Measurements from ENCODE around the gene USP10.

USP10 gene

DNA sequence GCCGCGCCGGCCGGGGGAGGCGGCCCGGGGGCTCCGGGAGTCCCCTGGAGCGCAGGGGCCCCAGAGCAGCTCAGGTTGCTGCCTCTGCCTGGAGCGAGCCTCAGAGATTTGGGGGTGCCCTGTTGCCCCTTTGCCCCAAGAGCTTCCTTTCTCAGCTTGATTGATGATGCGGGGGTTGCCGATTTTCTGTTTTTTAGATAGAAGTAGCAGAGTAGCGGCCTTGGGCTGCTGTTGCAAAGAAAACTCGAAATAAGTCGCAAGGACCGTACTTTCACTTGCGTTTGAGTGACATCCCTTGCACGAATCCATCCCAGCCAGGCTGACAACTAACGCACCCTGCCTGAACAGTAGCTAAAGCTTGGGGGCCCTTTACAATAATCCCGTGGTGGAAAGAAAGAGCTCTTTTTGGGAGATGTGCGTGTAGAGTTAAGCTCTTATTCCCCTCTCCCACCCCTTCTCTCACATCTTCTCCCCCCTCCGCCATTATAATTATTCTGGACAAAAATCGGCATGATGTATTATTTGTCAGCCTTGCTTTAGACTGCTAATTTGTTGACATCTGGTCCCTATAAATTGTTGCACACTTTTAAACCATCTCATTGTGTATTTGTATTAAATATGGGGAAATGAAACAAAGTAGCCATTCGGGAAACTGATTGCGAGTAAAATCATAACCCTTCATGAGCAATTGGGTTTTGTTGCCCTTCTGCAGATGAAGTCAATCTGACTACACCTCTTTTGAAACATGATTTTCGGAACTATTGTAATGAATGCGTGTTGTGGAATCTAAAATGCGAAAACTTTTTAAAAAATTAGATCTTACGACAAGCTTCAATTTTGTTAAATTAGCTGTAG lies 873 bp downstream of the USP10 start:
- DNase-seq: peak; percentile 66

DNA sequence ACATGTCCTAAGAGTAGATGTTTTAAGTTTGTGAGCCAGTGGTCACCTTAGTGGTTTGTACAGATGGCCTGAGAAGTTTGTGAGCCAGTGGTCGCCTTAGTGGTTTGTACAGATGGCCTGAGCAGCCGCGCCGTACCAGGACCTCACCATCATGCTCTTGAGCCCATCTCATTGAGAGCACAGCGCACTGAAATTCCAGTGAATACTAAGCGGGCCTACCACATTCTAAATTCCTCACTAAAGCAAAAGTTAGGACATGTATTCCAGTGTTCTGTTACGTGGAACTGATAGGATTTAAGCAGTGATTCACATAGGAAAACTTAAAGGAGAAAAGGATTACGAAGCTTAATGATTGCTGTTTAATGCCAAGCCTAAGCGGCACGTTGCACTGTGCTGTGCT lies 3.9 kb downstream of the USP10 start:
- DNase-seq: no peak

DNA sequence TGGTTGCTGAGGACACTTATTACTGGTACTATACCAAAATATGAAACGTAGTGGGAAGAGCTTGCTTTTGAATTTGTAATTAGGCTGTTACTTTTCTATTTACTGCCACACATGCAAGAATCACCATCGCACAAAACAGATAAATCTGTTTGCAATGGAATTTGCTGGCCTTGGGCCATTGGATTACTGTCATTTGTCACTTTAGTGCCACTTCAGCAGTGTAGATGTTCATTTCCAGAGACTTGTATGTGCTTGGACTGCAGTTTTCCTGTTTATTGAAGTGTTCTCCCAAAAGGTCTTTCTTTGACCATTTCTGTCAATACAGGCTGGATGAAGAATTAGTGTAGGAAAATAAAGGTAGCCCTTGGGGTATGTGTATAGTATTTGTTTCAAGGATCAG lies 4.5 kb downstream of the USP10 start:
- DNase-seq: no peak

DNA sequence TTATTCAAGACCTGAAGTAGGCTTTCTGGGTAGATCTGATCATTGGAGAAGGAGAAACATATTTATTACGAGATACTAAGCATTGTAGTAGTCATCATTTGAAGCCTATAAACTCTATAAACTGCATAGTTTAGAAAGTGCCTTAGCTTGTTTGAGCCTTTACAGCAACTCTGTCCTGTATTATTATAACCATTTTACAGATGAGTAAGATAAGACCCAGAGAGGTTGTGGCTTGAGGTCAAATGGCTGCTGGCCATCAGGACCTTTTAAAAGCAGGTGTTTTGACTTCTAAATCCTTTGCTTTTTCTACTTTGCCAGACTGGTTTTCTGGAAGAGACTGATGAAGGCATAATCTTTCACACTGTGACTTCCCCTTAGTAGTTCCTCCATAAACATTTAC lies 7.1 kb downstream of the USP10 start:
- no peak for DNase-seq

DNA sequence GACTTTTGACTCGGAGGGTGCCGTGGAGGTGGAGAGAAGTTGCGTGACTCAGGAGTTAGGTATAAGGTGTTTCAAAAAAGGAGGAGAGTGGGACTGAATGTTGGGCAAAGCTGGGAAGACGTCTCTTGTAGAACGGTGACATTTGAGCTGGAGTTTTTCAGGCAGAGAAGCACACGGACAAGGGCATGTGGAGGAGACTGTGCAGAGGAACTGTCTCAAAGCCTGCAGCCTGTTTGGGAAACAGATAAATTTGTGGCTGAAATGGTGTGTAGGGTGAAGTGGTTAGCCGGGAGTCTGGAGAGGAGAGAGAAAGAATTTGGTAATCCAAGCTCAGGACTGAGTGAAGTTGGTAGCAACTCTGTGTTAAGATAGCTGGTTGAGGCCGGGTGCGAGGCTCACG lies 9.8 kb downstream of the USP10 start:
- DNase-seq: no peak

DNA sequence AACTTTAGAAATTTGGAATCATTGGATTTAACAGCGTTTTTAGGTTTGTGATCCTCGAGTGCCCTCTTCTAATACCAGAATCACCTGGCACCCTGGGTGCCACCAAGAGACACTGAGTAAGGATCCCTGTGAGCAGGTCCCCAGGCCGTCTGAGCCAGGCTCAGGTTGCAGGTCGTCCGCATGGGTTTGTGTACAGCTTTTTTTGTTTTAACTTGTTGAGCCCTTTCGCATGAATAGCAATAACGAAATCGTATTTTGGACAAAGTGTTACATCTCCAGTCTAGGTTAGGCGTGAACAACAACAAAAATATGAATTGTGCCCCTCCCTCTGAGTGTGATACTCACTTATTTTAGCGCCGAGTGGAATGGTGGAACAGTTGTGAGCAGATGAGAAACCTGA lies 10.9 kb downstream of the USP10 start:
- no peak for DNase-seq

DNA sequence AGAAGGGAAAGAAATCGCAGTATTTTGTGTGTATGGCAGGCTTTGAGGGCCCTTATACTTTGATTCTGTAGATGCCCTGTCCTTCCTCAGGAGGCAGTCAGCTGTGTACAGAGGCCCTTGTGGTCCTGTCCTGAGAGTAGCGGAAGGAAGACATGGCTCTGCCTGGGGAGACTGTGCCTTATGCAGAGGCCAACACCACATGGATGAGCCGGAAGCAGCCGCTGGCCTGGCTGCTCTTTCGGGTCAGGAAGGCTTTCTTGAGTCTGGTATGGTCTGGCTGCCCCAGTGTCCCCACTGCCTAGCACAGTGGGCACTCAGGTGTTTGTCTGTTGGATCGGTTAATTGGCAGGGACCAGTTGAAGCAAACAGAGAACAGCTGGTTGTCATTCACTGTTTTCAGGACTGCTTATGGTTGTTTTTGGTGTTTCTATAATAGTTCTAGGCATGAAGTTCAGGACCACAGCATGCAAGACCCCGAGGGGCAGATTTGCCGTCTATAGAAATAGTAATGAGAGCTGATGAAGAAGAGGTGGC lies 12.4 kb downstream of the USP10 start:
- DNase-seq: no peak

DNA sequence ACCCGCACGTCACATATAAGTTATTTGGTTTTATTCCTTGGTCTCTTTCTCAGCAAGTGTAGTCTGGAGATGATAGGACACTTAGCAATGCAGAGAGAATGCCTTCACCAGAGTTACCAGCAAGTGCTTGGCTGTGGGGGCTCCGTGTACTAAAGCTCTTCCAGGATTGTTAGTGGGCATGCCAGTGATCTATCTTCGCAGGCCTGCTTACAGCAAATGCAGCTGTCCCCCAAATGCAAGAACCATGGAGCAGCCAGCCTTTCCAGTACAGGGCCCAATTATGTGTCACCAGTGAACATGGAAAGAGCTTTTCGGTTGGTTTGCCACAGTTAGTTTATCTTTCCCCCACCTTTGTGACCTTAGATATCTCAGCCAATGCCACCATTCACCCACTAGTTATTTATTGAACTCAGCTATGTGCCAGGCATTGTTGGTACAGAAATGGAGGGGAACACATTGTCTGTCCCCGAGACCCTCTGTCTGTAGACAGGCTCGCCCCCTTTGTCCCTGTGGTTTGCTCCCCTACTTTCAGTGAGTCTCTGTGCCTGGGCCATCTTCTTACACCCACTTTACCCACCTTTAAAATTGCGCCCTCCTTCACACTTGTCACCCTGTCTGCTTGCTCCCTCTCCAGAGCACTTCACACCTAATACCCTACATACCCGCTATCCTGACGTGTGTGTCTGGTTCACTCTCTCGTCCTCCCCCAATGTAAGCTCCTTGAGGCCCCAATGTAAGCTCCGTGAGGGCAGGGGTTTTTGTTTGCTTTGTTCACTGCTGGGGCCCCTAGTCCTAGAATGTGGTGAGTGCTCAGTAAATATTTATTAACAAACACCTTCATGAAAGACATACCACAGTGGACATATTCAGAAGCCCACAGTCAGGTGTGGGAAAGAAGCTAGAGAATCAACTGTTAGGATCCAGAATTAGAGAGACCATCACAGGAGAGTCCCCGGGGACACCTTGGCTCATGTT lies 13.3 kb downstream of the USP10 start:
- no peak for DNase-seq

DNA sequence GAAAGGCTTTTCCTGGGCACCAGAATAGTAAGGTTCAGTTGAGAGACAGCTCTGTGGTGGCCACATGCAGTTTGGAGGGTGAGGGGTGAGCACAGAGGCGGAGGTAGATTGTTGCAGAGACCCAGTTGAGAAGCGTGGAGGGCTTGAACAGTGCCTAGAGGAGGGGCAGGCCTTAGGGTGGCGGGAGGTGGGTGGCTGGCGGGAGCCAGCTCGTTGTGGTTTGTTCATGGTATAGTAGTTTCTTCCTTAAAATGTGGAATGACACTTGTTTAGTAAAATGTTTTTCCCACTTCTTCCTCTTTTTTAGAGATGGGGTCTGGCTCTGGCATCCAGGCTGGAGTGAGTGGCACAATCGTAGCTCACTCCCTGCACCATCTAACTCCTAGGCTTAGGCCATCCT lies 14.2 kb downstream of the USP10 start:
- DNase-seq: peak; percentile 40

DNA sequence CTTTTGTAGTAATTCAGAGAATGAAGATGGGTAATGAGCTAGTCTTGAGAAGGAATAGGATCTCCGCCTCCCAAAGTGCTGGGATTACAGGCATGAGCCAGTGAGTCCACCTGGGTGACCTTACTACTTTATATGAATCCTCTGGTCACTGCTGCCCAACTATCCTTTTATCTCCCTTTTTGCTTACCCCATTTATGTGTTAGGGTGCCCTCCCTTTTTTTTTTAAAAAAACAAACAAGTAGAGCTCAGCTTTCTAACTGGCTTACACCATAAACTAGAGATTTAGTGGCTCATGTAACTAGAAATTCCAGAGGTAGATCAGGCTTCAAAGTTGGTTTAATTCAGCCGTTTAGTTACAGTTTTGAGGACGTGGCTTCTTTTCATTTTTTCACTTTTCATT lies 15.6 kb downstream of the USP10 start:
- no peak for DNase-seq

DNA sequence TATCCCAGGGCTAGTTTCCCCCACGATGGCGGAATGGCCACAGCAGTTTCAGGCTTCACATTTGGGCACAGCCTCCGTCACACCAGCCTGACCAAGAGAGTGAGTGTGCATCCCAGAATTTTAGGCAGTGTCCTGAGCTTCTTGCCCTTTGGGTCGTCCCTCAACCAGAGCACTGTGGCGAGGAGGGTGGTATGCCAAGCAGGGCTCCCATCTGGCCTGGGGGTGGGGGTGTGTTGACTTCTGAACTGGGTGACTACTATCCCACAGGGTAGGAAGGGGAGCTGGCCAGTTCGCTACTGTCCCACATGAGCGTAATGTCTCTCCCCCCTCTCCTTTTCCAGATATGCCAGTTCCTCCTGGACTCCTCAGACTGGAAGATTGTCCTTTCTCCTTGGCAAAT lies 16.1 kb downstream of the USP10 start:
- DNase-seq: no peak

DNA sequence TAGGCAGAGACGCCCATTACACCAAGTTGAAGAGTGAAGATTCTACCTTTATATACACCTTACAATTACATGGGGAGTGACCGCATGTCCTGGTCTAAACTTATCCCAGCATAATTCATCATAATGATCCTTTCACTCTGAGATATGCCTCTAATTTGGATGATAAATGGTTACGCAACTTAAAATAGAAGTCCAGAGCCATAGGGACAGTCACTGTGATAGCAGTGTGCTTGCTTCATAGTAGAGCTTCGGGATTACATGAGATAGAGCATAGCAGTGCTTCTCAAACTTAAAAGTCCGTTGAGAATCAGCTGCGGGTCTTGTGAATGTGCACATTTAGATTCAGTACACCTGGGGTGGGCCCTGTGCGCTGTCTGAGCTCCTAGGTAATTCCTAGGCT lies 16.9 kb downstream of the USP10 start:
- no peak for DNase-seq

DNA sequence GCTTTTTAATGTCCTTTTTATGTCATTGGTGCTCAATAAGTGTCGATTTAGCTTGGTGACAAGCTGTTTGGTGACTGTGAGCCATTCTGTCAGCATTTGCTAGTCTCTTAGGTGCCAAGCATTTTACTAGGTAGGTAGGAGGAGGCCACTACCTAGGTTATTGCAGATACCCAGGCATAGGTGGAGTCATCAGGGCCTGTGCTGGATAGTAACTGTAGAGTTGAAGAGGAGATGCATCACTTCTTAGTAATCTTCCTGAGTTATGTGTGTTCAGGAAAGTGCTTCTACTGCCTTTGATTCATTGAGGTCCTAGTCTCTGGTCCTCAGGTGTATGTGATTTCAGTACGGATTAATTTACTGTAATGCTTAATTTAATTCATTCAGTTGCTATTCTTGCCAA lies 17.7 kb downstream of the USP10 start:
- DNase-seq: no peak

DNA sequence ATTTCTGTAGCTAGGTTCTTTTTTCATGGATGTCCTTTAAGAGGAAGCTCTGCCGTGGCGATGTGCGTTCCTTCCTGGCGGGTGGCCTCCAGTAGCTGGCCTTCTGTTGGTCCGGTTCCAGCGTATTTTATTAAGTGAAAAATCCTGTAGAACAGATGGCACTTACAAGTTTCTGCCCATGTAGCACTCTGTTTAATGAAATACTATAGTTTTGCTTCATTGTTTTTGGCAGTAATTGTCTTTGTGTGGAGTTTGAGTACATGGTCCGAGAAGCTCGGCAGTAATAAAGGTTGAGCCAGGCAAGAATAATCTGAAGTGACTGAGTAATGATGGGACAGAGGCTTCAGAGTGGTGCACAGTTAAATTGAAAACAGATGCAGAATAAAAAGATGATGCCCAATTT lies 20.4 kb downstream of the USP10 start:
- no peak for DNase-seq

DNA sequence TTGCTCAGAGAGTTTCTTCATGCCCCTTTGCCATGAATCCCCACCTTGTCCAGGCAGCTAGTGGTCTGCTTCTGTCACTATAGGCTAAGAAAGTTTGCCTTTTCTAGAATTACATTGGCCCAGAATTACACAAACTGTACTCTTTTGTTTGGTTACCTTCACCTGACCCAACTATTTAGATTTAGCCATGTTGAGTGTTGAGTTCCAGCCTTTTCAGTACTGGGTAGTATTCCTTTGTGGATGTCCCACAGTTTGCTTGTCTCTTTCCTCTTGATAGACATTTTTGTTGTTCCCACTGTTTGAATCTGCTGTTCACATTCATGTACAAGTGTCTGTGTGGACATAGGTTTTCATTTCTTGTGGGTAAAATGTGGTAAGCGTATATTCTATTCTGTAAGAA lies 22.3 kb downstream of the USP10 start:
- no peak for DNase-seq

DNA sequence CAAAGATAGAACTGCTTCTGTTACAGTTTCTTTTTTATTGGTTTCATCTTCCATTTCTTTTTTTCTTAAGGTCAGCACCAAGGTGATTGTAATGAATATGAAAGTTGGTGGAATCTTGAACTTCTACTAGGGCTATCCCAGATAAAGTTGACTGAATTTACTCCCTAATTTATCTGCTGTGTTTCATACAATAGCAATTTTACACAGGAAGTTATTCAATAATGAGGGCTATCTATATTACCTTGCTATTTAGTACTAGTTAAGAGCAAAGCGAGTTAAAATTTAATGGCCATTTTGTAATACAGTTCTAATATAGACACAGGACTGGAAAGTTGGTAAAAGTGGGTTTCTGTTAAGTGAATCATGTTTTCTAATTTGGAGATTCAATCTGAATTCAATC lies 24.1 kb downstream of the USP10 start:
- DNase-seq: no peak

DNA sequence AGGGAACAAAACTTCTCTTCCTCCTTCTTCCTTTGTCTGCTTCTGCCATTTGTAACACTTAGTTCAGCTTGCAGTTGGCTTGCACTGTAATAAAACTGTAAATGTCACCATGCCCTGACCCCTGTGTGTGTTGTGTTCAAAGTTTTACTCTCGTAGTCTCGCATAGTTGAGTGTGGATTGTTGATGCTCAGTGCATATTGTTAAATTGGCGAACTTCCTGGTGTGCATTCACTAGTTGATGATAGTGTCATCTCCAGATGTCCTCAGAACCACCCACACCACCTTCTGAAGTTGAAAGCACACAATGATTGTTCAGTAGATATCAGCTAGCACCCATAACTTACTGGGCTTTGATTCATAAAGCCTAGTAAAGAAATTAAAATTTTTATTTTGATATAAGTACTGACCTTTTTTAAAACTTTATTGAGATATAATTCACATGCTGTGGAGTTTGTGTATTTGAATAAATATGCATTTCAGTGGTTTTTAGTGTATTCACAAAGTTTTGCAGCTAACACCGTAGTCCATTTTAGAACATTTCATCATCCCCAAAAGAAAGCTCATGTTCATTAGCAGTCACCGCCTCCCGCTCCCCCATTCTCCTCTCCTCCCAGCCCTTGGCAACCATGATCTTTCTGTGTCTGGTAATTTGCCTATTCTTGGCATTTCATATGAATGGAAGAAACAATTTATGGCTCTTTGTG lies 25.0 kb downstream of the USP10 start:
- peak; percentile 59 for DNase-seq

DNA sequence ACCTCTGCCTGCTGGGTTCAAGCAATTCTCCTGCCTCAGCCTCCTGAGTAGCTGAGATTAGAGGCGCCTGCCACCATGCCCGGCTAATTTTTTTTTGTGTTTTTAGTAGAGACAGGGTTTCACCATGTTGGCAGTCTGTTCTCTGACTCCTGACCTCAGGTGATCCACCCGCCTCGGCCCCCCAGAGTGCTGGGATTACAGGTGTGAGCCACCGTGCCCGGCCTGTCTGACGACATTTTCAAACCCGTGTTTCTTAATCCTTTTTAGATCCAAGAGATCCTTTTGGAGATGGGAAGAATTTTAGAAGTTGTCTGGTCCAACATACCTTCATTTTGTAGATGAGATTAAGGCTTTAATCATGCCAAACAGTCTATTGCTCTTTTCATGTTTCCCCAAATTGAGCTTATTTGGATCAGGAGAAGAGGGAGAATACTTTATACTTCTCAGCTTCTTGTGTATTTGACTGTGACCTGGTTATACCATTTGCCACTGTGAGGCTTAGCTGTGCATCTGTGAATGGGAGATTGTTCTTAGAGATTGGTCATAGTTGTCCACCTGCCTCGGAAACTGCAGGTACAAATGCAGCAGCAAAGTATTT lies 25.8 kb downstream of the USP10 start:
- no peak for DNase-seq

DNA sequence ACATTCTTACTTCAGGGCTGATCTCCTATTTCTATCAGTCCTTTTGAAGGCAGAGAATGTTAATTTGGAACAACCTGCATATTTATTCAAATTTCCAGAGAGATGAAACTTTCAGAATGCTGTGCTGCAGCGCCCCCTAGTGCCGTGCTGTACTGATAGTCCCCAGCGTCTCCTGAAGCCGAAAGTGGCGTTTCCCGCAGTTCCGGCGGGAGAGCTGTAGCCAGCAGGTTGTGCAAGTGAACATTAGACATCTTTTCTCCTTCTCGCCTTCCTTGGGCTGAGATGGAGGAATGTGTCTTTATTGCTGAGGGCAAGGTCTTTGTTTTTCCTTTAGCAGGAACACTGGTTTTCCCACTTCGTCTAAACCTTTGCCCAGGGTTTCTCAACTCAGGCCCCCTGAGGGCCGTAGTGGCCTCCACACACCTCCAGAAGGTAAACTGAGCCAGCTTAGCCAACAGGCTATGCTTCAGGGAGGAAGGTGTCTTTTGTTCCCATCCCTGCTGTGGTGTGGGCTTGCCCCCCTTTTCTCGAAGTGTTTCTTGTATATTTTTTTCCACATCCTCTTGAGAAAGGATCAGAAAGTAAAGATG lies 26.4 kb downstream of the USP10 start:
- DNase-seq: peak; percentile 89

DNA sequence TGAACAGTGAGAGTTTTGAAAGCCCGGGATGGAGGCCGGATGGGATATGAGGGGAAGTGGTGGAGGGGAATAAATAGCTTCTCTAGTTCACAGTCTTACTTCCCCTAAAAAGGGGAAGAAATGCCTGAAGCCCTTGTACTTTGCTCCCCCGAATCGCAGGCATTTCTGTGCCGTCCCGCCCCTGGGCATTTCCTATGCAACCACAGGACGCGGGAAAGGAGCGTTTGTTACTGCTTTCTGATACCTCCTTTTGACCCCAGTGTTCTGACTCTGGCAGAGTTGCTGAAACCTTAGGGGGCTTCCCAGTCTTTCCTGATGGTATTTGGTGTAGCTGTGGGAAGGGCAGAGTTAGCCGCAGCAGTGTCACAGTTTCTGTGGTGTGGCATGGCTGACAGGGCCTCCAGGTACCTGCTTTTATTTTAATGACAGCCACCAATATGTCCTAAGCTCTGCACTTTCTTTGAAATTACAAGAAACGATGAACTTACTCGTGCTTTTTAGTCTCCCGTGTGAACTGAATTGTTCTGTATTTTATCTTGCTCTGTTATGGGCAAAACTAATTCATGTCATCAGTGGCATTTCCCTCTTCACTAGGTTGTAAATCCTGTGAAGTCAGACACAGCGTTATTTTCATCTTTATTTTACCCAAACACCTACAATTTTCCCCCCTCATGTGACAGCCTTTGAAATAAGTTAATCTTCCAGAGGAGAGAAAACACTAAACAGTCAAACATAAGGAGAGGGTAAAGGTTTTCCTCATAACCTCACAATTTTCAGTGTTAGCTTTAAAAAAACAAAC lies 27.1 kb downstream of the USP10 start:
- DNase-seq: peak; percentile 88

DNA sequence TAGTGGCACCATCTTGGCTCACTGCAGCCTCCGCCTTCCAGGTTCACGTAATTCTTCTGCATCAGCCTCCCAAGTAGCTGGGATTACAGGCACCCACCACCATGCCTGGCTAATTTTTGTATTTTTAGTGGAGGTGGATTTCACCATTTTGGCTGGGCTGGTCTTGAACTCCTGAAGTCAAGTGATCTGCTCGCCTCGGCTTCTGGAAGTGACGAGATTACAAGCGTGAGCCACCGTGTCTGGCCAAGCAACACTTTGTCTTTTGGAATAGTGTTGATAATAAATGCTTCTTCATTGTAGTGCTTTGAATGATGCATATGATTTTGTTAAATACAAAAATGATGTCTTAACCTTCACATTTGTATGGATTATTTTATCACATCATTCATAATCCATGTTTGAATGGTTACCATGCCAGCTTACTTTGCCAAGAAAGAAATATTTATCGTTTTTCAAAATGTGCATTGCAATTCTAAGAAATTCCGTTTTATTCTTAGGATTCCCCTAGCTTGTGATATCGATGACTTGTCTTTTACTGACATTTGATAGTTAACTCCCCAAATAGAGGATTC lies 29.1 kb downstream of the USP10 start:
- no peak for DNase-seq

All from inflammatory macrophage treated with lipopolysaccharide for 4 hours (primary cell).